H1 (cell line): Measurements from ENCODE around the gene TPRN.

Source experiments
- CREB1 ChIP-seq: IDR thresholded peaks from 2 replicates; pipeline ENCODE4 v1.6.1; 2012; ENCODE audit warnings: inconsistent platforms
- EGR1 ChIP-seq: IDR thresholded peaks from 2 replicates; pipeline ENCODE4 v1.6.1; 2011; ENCODE audit warnings: low read depth, low read length, borderline replicate concordance
- EP300 ChIP-seq, 2 experiments: IDR thresholded peaks; 1 replicate in 1 of 2; 2 replicates in 1 of 2; pipeline ENCODE4 v1.6.1; 2011 to 2012; ENCODE audit warnings: low read depth in 2 of 2, low read length in 2 of 2, mild to moderate bottlenecking in 2 of 2, borderline replicate concordance in 1 of 2, inconsistent platforms in 1 of 2, moderate library complexity in 1 of 2
- HDAC6 ChIP-seq: IDR thresholded peaks from one replicate; pipeline ENCODE4 v1.7.1; 2012; ENCODE audit warnings: low read depth, mild to moderate bottlenecking, inconsistent platforms, low read length, moderate library complexity
- MAFK ChIP-seq: IDR thresholded peaks from 2 replicates; pipeline ENCODE4 v1.6.1; 2012; ENCODE audit warnings: low read depth, mild to moderate bottlenecking, improper control_type of control experiment, low read length
- POLR2A ChIP-seq, 2 experiments: IDR thresholded peaks; 1 replicate in 1 of 2; 2 replicates in 1 of 2; pipeline ENCODE4 v1.6.1; 2011; ENCODE audit warnings: low read depth in 2 of 2, low read length in 2 of 2, mild to moderate bottlenecking in 2 of 2; ENCODE audit errors: control extremely low read depth in 1 of 2
- SIN3A ChIP-seq, 2 experiments: IDR thresholded peaks in 1 of 2; conservative IDR thresholded peaks in 1 of 2; 2 replicates each; pipeline ENCODE4 v1.6.1; 2011 to 2012; ENCODE audit warnings: low read length in 2 of 2, improper control_type of control experiment in 1 of 2, low read depth in 1 of 2, mild to moderate bottlenecking in 1 of 2
- TBP ChIP-seq: IDR thresholded peaks from 2 replicates; pipeline ENCODE4 v1.6.1; 2011; ENCODE audit warnings: low read depth, low read length, improper control_type of control experiment
- ZNF274 ChIP-seq: IDR thresholded peaks from 2 replicates; pipeline ENCODE4 v1.7.0; 2012; ENCODE audit warnings: low read length, borderline replicate concordance; ENCODE audit errors: extremely low read depth
- TF ChIP-seq, protein P1 (sequence below), 3 experiments: IDR thresholded peaks; 1 replicate in 2 of 3; 2 replicates in 1 of 3; pipeline versions ENCODE4 v1.5.1 to v1.6.1; 2011; ENCODE audit warnings: low read length in 3 of 3, mild to moderate bottlenecking in 3 of 3, inconsistent platforms in 2 of 3, low read depth in 1 of 3, moderate library complexity in 1 of 3; ENCODE audit not compliant: insufficient read depth in 1 of 3; ENCODE audit errors: control extremely low read depth in 1 of 3
- TF ChIP-seq, protein P2 (sequence below): fragments of 300-600 bp; sonication (generic); IDR thresholded peaks from 2 replicates; pipeline ENCODE4 v1.7.1; 2012; ENCODE audit warnings: low read length, moderate library complexity, mild to moderate bottlenecking, inconsistent platforms; ENCODE audit not compliant: insufficient replicate concordance

GRCh38 chr9:137145731-137146526 is 54.6 kb downstream of the TPRN start:
- TF ChIP-seq, protein P1, sequence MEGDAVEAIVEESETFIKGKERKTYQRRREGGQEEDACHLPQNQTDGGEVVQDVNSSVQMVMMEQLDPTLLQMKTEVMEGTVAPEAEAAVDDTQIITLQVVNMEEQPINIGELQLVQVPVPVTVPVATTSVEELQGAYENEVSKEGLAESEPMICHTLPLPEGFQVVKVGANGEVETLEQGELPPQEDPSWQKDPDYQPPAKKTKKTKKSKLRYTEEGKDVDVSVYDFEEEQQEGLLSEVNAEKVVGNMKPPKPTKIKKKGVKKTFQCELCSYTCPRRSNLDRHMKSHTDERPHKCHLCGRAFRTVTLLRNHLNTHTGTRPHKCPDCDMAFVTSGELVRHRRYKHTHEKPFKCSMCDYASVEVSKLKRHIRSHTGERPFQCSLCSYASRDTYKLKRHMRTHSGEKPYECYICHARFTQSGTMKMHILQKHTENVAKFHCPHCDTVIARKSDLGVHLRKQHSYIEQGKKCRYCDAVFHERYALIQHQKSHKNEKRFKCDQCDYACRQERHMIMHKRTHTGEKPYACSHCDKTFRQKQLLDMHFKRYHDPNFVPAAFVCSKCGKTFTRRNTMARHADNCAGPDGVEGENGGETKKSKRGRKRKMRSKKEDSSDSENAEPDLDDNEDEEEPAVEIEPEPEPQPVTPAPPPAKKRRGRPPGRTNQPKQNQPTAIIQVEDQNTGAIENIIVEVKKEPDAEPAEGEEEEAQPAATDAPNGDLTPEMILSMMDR (IDR thresholded peaks at IDR 0.05; ENCODE audit: control extremely low read depth in 1 of 3, insufficient read depth in 1 of 3, low read depth in 1 of 3, low read length in 3 of 3), result no peak
- TF ChIP-seq CREB1, result no peak
- TF ChIP-seq TBP, result no peak
- TF ChIP-seq HDAC6, result no peak
- no peak for TF ChIP-seq POLR2A (IDR thresholded peaks at IDR 0.05; ENCODE audit: control extremely low read depth in 1 of 2, low read depth in 2 of 2, low read length in 2 of 2)
- no peak for TF ChIP-seq EP300 (IDR thresholded peaks at IDR 0.05; ENCODE audit: borderline replicate concordance in 1 of 2, low read depth in 2 of 2, low read length in 2 of 2)
- TF ChIP-seq MAFK, result no peak
- TF ChIP-seq, protein P2, sequence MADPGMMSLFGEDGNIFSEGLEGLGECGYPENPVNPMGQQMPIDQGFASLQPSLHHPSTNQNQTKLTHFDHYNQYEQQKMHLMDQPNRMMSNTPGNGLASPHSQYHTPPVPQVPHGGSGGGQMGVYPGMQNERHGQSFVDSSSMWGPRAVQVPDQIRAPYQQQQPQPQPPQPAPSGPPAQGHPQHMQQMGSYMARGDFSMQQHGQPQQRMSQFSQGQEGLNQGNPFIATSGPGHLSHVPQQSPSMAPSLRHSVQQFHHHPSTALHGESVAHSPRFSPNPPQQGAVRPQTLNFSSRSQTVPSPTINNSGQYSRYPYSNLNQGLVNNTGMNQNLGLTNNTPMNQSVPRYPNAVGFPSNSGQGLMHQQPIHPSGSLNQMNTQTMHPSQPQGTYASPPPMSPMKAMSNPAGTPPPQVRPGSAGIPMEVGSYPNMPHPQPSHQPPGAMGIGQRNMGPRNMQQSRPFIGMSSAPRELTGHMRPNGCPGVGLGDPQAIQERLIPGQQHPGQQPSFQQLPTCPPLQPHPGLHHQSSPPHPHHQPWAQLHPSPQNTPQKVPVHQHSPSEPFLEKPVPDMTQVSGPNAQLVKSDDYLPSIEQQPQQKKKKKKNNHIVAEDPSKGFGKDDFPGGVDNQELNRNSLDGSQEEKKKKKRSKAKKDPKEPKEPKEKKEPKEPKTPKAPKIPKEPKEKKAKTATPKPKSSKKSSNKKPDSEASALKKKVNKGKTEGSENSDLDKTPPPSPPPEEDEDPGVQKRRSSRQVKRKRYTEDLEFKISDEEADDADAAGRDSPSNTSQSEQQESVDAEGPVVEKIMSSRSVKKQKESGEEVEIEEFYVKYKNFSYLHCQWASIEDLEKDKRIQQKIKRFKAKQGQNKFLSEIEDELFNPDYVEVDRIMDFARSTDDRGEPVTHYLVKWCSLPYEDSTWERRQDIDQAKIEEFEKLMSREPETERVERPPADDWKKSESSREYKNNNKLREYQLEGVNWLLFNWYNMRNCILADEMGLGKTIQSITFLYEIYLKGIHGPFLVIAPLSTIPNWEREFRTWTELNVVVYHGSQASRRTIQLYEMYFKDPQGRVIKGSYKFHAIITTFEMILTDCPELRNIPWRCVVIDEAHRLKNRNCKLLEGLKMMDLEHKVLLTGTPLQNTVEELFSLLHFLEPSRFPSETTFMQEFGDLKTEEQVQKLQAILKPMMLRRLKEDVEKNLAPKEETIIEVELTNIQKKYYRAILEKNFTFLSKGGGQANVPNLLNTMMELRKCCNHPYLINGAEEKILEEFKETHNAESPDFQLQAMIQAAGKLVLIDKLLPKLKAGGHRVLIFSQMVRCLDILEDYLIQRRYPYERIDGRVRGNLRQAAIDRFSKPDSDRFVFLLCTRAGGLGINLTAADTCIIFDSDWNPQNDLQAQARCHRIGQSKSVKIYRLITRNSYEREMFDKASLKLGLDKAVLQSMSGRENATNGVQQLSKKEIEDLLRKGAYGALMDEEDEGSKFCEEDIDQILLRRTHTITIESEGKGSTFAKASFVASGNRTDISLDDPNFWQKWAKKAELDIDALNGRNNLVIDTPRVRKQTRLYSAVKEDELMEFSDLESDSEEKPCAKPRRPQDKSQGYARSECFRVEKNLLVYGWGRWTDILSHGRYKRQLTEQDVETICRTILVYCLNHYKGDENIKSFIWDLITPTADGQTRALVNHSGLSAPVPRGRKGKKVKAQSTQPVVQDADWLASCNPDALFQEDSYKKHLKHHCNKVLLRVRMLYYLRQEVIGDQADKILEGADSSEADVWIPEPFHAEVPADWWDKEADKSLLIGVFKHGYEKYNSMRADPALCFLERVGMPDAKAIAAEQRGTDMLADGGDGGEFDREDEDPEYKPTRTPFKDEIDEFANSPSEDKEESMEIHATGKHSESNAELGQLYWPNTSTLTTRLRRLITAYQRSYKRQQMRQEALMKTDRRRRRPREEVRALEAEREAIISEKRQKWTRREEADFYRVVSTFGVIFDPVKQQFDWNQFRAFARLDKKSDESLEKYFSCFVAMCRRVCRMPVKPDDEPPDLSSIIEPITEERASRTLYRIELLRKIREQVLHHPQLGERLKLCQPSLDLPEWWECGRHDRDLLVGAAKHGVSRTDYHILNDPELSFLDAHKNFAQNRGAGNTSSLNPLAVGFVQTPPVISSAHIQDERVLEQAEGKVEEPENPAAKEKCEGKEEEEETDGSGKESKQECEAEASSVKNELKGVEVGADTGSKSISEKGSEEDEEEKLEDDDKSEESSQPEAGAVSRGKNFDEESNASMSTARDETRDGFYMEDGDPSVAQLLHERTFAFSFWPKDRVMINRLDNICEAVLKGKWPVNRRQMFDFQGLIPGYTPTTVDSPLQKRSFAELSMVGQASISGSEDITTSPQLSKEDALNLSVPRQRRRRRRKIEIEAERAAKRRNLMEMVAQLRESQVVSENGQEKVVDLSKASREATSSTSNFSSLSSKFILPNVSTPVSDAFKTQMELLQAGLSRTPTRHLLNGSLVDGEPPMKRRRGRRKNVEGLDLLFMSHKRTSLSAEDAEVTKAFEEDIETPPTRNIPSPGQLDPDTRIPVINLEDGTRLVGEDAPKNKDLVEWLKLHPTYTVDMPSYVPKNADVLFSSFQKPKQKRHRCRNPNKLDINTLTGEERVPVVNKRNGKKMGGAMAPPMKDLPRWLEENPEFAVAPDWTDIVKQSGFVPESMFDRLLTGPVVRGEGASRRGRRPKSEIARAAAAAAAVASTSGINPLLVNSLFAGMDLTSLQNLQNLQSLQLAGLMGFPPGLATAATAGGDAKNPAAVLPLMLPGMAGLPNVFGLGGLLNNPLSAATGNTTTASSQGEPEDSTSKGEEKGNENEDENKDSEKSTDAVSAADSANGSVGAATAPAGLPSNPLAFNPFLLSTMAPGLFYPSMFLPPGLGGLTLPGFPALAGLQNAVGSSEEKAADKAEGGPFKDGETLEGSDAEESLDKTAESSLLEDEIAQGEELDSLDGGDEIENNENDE, result no peak
- TF ChIP-seq ZNF274, result no peak
- TF ChIP-seq EGR1, result no peak
- no peak for TF ChIP-seq SIN3A (conservative IDR thresholded peaks at IDR 0.05 in 1 of 2, IDR thresholded peaks at IDR 0.05 in 1 of 2; ENCODE audit: low read depth in 1 of 2, low read length in 2 of 2)
